Eye (tissue), 1 donor: ENCODE measurements around the gene TPI1.
"Not testable (repeated sequence)": the region's sequence is repeated elsewhere in the genome, so short reads cannot be mapped to it uniquely, and the experiment has no call there.

Experiments
- DNase-seq: peaks from one replicate; pipeline ENCODE4 v3.0.0-alpha.2; 2015

TPI1 gene

DNA sequence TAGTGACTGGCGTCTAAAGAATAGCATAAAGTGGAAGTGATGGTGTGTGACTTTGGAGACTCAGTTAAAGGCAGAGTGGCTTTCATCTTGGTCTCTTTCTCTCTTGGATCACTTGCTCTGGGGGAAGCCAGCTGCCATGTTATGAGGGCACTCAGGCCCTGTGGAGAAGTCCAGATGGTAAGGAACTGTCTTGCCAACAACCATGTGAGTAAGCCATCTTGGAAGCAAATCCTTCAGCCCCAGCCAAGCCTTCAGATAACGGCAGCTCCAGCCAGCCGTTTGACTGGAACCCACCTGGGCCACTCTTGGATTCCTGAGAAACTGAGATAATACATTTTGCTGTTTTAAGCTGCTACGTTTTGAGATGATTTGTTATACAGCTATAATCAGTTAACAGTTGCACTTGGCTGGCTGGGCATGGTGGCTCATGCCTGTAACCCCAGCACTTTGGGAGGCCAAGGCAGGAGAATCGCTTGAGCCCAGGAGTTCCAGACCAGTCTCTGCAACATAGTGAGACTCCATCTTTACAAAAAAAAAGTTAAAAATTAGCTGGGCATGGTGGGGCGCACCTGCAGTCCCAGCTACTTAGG, 29.6 kb downstream of the TPI1 start:
- no peak for DNase-seq

- no peak for DNase-seq
Observed at GRCh38 chr12:6899427-6899826, 32.1 kb downstream of the TPI1 start.

GRCh38 chr12:6899837-6900519, 32.6 kb downstream of the TPI1 start:
- DNase-seq: no peak

- DNase-seq: no peak
Observed at GRCh38 chr12:6902448-6902847, 35.1 kb downstream of the TPI1 start.

DNA sequence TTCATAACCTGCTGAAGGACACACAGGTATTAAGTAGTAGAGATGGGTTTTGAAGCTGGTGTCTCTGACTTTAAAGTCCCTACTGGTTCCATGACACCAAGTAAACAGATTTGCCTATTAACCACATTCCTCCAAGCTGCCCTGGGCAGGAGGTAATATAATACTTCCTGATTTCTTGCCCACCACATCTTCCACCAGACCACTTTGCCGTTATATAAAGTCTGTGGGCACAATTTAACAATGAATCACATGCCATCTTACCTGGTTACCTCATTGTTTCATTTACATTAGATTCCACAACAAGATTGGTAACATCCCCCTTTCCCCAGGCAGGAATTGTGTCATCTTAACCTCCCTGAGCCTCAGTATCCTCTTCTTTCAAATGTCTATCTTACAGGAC, 36.4 kb downstream of the TPI1 start:
- no peak for DNase-seq

- peak; percentile 100 for DNase-seq
Observed at GRCh38 chr12:6904280-6905276, 37.2 kb downstream of the TPI1 start, which contains the start of gene LRRC23. Gene LRRC23, plus strand, starts transcription at chr12:6904822. Its CDS starts 812 bp downstream, at chr12:6905634.

- DNase-seq: no peak
Observed at GRCh38 chr12:6905414-6906040, 38.2 kb downstream of the TPI1 start.

- DNase-seq: not testable (repeated sequence)
Observed at GRCh38 chr12:6908141-6908540, 40.8 kb downstream of the TPI1 start.

GRCh38 chr12:6909421-6910145, 42.3 kb downstream of the TPI1 start:
- DNase-seq: peak; percentile 37

DNA sequence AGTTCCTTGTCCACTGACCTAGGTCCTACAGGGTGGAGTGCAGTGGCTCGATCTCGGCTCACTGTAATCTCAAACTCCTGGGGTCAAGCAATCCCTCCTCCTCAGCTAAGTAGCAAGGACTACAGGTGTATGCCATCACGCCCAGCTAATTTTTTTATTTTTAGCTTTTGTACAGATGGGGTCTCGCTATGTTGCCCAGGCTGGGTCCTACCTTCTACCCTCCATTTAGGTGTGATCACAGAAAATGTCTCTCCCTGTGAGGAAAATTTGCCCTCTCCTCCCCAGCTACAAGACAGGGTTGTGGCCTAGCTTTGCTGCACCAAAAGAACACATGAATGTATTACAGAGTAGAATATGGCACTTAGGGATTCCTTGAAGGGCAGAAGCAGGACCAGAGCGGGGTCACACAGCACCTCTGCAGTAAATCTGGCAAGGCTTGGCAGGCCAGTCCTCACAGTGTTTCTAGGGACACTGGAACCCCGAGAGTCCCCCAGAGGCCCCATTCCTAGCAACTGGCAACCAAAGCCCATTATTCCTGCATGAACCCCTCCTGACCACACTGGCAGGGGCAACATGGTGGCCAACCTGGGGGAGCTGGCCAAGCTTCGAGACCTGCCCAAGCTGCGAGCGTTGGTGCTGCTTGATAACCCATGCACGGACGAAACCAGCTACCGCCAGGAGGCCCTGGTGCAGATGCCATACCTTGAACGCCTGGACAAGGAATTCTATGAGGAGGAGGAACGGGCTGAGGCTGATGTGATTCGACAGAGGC, 45.0 kb downstream of the TPI1 start:
- DNase-seq: peak; percentile 46

GRCh38 chr12:6914246-6914946, 47.1 kb downstream of the TPI1 start, which contains the start of gene ENO2:
Gene ENO2, plus strand, starts transcription at chr12:6914580. Its CDS starts 1,253 bp downstream, at chr12:6915833.
- peak; percentile 87 for DNase-seq

- DNase-seq: peak; percentile 79
Observed at GRCh38 chr12:6914947-6915788, 47.8 kb downstream of the TPI1 start.

- DNase-seq: no peak
Observed at GRCh38 chr12:6915789-6916285, 48.5 kb downstream of the TPI1 start.

DNA sequence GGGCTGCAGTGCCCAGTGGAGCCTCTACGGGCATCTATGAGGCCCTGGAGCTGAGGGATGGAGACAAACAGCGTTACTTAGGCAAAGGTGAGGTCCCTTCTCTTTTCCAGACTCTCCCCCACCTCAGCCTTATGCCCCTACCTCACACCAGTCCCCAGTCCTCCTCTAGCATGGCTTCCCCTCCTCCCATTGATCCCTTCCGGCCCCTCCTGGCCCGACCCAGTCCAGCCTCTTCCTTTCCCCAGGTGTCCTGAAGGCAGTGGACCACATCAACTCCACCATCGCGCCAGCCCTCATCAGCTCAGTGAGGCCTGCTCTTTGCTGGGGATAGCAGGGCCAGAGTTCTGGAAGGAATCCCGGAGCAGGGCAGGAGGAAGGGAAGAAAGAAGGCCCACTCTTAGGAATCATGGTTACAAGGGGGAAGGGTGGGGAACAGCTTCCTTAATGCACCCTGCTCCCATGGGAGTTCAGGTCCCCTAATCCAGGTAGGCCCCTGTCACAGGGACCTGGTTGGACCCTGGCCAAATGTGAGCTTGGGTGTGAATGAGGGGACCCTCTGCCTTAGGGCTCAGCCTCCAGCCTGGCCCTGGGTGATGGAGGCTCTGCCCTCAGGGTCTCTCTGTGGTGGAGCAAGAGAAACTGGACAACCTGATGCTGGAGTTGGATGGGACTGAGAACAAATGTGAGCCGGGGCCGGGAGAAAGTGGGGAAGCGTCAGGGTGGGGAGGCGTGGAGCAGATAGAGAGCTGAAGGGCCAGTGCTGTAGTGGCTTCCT, 49.3 kb downstream of the TPI1 start:
- DNase-seq: no peak

GRCh38 chr12:6917491-6918231, 50.3 kb downstream of the TPI1 start:
- DNase-seq: no peak

DNA sequence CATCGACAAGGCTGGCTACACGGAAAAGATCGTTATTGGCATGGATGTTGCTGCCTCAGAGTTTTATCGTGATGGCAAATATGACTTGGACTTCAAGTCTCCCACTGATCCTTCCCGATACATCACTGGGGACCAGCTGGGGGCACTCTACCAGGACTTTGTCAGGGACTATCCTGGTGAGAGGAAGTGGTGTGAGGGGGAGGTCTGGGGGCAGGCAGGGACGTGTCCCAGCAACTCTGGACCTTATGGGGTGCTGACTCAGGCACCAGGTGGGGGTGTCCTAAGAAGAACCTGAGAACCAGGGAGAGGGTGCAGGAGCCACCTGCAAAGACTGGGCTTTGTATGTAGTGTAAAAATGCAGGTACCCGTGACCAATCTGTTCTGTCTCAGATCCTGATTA, 52.3 kb downstream of the TPI1 start:
- DNase-seq: no peak
